HUES48 (cell line): ENCODE results near the gene C7orf33.

Experiments used
- H3K27ac ChIP-seq: one replicate; pipeline ENCODE4 v1.7.0; 2013; ENCODE audit warnings: low read depth, low read length, inconsistent platforms
- H3K27me3 ChIP-seq: 2 replicates; pipeline ENCODE4 v1.6.1; 2013; ENCODE audit warnings: mild to moderate bottlenecking, low read length; ENCODE audit not compliant: control insufficient read depth, insufficient read depth
- H3K36me3 ChIP-seq: 2 replicates; pipeline ENCODE4 v1.6.1; 2013; ENCODE audit warnings: low read length; ENCODE audit not compliant: control insufficient read depth, insufficient read depth
- H3K4me1 ChIP-seq: 2 replicates; pipeline ENCODE4 v1.6.1; 2013; ENCODE audit warnings: mild to moderate bottlenecking, low read length; ENCODE audit not compliant: control insufficient read depth, insufficient read depth
- H3K4me3 ChIP-seq: 2 replicates; pipeline ENCODE4 v1.5.1; 2013; ENCODE audit warnings: mild to moderate bottlenecking, low read depth, low read length
- H3K9ac ChIP-seq: 2 replicates; pipeline ENCODE4 v1.6.1; 2013; ENCODE audit warnings: mild to moderate bottlenecking, low read depth, low read length, moderate library complexity
- H3K9me3 ChIP-seq: 2 replicates; pipeline ENCODE4 v1.6.1; 2013; ENCODE audit warnings: low read length; ENCODE audit not compliant: control insufficient read depth, insufficient read depth

C7orf33 gene

DNA sequence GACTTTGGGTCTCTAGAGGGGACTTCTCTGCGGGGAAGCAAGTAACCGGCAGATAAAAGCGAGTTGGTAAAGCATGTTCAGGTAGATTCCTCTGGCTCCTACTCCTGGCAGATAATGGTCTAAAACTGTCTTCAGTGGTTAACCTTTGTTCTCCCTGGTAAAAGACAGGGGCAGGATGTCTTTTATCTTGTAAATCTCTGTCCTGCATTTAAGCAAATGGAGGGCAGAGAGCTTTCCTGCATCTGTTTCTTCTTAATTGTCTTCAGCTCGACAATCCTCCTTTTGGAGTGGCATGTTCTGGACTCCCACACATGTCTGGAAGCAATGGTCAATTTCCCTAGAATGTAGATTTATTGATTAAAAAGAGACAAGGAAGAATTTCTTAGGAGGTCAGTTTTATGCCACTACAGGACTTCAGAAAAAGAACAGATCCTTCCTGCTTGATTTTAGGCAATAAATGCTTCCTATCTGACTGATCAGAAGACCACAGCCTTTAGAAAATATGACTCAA, 16.6 kb downstream of the C7orf33 start:
- Histone ChIP-seq H3K4me1 (peaks cover 23% of the 10 kb centered on the region), H3K36me3 (no peaks in the 10 kb centered on the region), H3K4me3 (no peak overlapping the region), H3K27ac (peak overlapping the region; percentile 89), H3K9ac (peak overlapping the region; percentile 53; the same call in 1 of the 2 replicates), H3K27me3 (no peaks in the 10 kb centered on the region), H3K9me3 (no peaks in the 10 kb centered on the region)

DNA sequence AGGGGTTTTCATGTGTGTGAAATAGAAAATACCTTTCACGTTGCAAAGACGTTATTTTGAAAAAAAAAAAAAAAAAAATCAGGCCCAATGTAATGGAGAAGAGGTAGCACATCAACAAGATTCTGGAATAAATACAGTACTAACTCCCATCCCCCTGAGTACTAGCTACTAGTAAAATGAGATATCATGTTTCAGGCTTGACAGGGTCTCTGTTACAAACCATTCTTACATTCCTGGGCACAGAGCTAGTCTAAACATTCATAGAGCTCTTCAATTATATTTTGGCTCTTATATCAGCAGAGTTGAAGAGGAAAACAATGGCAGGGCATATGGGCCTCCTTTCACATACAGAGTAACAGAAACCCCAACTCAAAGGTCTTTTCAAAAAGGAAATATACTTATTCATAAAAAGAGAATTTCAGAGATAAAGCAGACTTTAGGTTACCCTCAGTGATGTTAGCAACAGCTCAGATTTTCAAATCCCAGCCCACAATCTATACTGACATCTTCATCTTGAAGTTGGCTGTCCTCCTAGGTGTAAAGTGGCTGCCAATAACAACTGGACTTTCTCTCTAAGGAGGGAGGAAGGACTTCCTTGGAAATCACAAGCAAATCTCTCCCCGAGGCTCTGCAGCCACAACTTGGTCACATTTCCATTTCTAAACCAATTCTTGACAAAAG, 18.6 kb downstream of the C7orf33 start:
- no peaks in the 10 kb centered on the region for H3K36me3 ChIP-seq
- no peak overlapping the region for H3K27ac ChIP-seq
- peaks cover 23% of the 10 kb centered on the region for H3K4me1 ChIP-seq
- H3K9ac ChIP-seq, result no peak overlapping the region
- H3K9me3 ChIP-seq, result no peaks in the 10 kb centered on the region
- H3K4me3 ChIP-seq, result no peak overlapping the region
- H3K27me3 ChIP-seq, result no peaks in the 10 kb centered on the region

DNA sequence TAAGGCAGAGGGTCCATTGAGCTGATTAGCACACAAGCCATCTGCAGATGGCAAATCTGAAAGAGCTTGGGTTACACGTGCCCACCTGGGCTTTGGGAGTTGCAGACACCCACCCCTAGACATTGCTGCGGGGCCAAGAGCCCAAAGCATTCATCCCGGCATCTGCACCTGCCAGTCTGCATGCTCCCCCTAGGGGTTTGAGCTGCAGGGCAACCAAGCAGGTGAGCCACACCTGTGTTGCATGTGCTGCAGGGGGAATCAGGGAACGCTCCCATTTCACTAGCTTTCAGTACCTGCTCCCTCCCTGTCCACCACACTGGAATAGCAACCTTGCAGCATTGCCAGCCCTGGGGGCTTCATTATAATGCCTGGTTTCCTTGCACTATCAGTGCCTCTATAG, 21.1 kb downstream of the C7orf33 start:
- H3K4me1 ChIP-seq, result peaks cover 23% of the 10 kb centered on the region
- no peaks in the 10 kb centered on the region for H3K9me3 ChIP-seq

DNA sequence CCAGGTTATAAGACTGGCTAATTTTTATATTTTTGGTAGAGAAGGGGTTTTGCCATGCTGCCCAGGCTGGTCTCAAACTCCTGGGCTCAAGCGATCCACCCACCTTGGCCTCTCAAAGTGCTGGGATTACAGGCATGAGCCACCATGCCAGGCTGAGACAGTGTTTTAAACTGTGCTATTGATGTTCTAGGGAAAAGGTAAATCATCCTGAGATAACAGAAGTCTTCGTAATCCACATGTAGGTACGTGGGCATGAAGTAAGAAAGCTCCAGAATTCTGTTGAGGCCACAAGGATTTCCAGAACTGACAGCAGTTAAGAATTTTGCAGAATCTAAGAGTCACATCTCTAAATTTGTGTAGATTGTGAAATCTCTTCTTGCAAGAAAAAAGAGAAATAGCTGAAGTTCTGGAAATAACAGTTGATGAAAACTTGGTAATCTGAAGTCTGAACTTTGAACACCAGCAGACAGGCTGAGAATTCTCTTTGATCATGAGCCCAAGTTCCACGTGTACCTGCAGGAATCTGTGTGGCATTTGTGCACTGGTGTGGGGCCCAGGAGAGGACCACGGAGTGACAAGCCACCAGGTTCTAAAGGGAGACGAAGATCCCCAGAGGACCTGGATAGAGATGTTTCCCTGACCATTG, 24.6 kb downstream of the C7orf33 start:
- no peaks in the 10 kb centered on the region for H3K27me3 ChIP-seq
- no peak overlapping the region for H3K27ac ChIP-seq
- no peak overlapping the region for H3K4me3 ChIP-seq
- no peaks in the 10 kb centered on the region for H3K9me3 ChIP-seq
- H3K9ac ChIP-seq, result no peak overlapping the region
- H3K4me1 ChIP-seq, result peaks cover 2% of the 10 kb centered on the region
- H3K36me3 ChIP-seq, result no peaks in the 10 kb centered on the region

More for the DNA sequence above, 21.1 kb downstream of the C7orf33 start:
- no peak overlapping the region for H3K4me3 ChIP-seq
- H3K27ac ChIP-seq, result no peak overlapping the region
- no peaks in the 10 kb centered on the region for H3K27me3 ChIP-seq
- H3K9ac ChIP-seq, result no peak overlapping the region
- H3K36me3 ChIP-seq, result no peaks in the 10 kb centered on the region

DNA sequence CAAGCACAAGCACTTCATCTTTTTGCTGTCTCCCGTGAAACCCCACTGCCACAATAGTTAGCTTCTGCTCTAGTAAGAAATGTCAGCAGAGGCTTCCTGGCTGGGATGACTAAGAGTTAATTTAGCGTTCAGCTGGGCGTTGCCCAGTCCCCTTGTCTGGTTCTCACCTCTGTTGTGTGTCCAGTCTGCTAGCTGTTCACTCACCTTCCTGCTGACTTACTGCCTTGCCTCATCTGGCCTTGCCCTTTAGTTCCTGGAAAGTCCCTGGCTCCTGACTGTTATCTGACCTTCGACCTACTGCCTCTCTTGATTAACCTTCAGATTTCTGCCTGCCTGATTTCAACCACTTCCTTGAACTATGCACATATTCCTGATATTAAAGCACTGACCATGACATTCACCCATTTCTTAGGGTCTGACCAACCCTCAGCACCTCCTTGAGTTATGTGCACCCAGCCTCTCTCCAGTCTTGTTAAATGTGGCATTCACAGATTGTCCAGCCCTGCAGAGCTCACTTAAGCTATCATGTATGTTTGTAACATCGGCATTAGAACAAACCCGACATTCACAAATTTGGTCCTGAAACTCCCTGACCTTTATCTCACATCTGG, 30.3 kb downstream of the C7orf33 start:
- no peaks in the 10 kb centered on the region for H3K9me3 ChIP-seq
- no peak overlapping the region for H3K4me3 ChIP-seq
- peaks cover 20% of the 10 kb centered on the region for H3K4me1 ChIP-seq
- no peaks in the 10 kb centered on the region for H3K27me3 ChIP-seq
- H3K9ac ChIP-seq, result no peak overlapping the region
- no peaks in the 10 kb centered on the region for H3K36me3 ChIP-seq
- no peak overlapping the region for H3K27ac ChIP-seq

DNA sequence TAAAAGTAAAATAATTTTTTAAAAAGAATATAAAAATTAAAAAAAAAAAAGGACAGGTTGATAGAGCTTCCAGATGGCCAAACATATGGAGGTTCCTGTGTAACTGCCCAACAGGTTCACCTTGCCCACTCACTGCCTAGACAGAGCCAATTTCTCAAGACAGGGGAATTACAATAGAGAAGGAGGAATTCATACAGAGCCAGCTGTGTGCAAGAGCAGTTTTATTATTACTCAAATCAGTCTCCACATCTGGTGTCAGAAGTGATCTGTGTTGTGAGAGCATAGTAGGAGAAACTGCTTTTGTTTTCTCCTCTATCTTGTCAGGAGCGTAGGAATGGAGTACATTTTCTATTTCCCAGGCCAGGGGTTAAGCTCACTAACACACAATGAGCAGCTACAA, 31.0 kb downstream of the C7orf33 start:
- Histone ChIP-seq H3K27ac (no peak overlapping the region), H3K4me1 (peaks cover 20% of the 10 kb centered on the region), H3K27me3 (no peaks in the 10 kb centered on the region), H3K9me3 (no peaks in the 10 kb centered on the region), H3K36me3 (no peaks in the 10 kb centered on the region), H3K4me3 (no peak overlapping the region), H3K9ac (no peak overlapping the region)

DNA sequence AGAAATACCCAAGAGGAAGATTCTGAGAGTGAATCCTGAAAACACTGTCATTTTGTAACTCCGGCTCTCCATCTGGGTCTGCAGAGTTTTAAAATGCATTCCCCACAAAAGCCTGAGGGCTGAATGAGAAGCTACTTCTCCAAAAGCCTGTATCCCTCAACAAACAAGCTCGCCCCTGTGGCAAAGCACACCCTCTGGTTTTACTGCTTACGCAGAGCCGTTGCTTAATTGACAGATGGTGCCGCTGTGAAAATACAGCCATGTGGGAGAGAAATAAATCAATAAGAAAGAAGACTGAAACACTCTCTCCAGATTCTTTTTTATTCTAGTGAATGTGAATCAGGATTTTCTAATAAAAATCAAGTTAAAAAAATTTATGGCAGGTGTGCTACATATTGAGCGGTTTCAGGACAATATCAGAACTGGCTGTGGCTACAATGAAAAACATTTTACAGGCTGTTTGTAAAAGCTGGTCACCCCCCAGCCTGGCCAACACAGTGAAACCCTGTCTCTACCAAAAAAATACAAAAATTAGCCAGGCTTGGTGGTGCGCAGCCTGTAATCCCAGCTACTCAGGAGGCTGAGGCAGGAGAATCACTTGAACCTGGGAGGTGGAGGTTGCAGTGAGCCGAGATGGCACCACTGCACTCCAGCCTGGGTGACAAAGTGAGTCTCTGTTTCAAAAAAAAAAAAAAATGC, 32.5 kb downstream of the C7orf33 start:
- no peaks in the 10 kb centered on the region for H3K27me3 ChIP-seq
- H3K36me3 ChIP-seq, result no peaks in the 10 kb centered on the region
- H3K27ac ChIP-seq, result no peak overlapping the region
- no peak overlapping the region for H3K4me3 ChIP-seq
- H3K9me3 ChIP-seq, result no peaks in the 10 kb centered on the region
- H3K9ac ChIP-seq, result no peak overlapping the region
- H3K4me1 ChIP-seq, result peaks cover 20% of the 10 kb centered on the region

DNA sequence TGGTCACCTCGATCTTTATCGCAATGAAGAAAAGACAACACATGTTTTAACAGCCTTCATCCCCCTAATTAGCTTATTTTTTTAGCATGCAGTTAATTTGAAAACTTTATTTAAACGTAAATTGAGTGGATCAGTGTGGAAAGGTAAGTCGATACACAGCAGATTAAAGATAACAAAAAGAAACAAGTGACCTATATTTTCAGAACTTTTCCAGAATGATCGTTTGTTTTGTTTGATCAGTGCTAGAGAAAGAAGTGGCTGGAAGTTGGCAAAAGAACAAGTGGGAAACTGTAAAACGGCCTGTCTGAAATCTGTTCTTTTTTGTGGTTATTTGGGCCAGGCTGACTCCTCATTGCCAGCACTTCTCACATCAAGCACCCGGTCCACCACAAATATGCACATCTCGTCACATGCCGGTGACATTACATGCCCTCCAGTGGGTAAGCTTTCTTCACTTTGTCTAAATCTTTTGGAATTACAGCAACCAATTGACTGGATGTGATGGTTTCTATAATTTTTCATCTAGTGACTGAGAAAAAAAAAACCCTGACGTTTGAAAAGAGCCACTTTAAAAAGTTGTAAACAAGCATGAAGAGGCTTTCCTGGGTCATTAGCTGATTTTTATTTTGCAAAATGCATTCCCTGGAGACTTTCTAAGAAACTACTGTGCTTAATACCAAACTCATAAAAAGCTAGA, 33.2 kb downstream of the C7orf33 start:
- peaks cover 20% of the 10 kb centered on the region for H3K4me1 ChIP-seq
- H3K36me3 ChIP-seq, result no peaks in the 10 kb centered on the region
- no peak overlapping the region for H3K4me3 ChIP-seq
- no peaks in the 10 kb centered on the region for H3K27me3 ChIP-seq
- no peak overlapping the region for H3K9ac ChIP-seq
- H3K9me3 ChIP-seq, result no peaks in the 10 kb centered on the region
- H3K27ac ChIP-seq, result no peak overlapping the region

DNA sequence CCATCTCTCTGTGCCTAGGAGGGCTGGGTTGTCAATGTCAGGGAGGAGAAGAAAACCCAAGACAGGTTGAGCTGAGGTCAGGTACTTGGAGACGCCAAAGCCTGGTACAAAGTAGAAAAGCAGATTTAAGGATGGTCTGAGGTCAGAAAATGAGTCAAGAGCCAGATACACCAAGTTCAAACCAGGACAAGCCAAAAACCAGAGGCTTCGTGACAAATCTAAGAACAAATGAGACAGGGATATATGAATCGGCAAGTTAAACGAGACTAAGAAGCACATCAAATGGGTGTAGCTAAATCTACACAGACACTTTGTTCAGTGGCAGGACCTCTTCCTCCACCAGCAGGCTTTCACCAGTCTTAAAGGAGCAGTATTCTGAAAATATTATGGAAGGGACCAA, 34.2 kb downstream of the C7orf33 start:
- Histone ChIP-seq H3K27me3 (no peaks in the 10 kb centered on the region), H3K4me3 (no peak overlapping the region), H3K9ac (no peak overlapping the region), H3K36me3 (no peaks in the 10 kb centered on the region), H3K27ac (no peak overlapping the region), H3K9me3 (no peaks in the 10 kb centered on the region), H3K4me1 (peaks cover 20% of the 10 kb centered on the region)

DNA sequence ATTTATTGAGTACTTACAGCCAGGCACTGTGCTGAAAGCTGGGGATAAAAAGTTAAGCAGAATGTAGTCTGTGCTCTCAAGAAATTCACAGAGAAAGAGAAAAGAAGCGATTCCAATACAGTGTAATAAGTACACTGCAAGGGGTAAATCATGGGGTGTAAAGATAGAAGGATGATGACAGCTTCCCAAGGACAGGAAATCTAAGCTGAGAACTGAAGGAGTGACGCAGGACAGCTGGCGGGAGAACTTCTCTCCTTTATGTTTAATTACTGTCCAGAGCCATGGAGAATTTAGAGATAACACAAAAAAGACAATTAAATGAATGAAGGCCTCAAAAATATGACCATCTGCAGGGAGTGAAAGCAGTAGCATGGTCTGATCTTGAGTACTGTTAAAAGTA, 34.8 kb downstream of the C7orf33 start:
- H3K36me3 ChIP-seq, result no peaks in the 10 kb centered on the region
- H3K9ac ChIP-seq, result no peak overlapping the region
- H3K4me3 ChIP-seq, result no peak overlapping the region
- H3K27me3 ChIP-seq, result no peaks in the 10 kb centered on the region
- no peak overlapping the region for H3K27ac ChIP-seq
- no peaks in the 10 kb centered on the region for H3K9me3 ChIP-seq
- H3K4me1 ChIP-seq, result peaks cover 20% of the 10 kb centered on the region
